Right renal cortex interstitium (tissue), 3 donors: Measurements from ENCODE around the gene EXT2. TPM values are rescaled to one million over a fixed set of nuclear protein-coding genes. Genes with fewer than 3 reads are reported as not detected.
A peak's percentile ranks its signal among the peaks of the same experiment; 100 is the strongest.

ENCODE experiments used
- DNase-seq, 3 donors: peaks; one replicate each; pipeline ENCODE4 v3.0.0-alpha.2; 2013; ENCODE audit warnings: low read depth in 3 of 3, low spot score in 2 of 3
- polyA plus RNA-seq, 3 donors: library from polyadenylated mRNA; unstranded; fragments of 120-200 nt; gene quantifications; one replicate each; pipeline ENCODE4 v1.2.1, GENCODE V29; 2013; ENCODE audit not compliant: insufficient read length in 3 of 3

Gene EXT2
- polyA plus RNA-seq, 3 donors: 71.0 to 77.1 (median 72.4) TPM

- DNase-seq: no peak
Measured at GRCh38 chr11:44260081-44260480, 164.6 kb downstream of the EXT2 start.

- no peak for DNase-seq
Measured at GRCh38 chr11:44261800-44262591, 166.5 kb downstream of the EXT2 start.

- DNase-seq: no peak
Measured at GRCh38 chr11:44263738-44264437, 168.4 kb downstream of the EXT2 start.

GRCh38 chr11:44264438-44264749 lies 168.9 kb downstream of the EXT2 start:
- no peak for DNase-seq

GRCh38 chr11:44264761-44265160 lies 169.3 kb downstream of the EXT2 start:
- no peak for DNase-seq

- DNase-seq: no peak
Measured at GRCh38 chr11:44266056-44266780, 170.7 kb downstream of the EXT2 start.

GRCh38 chr11:44267006-44267749 lies 171.7 kb downstream of the EXT2 start:
- DNase-seq: no peak

GRCh38 chr11:44267750-44268613 lies 172.5 kb downstream of the EXT2 start:
- no peak for DNase-seq

GRCh38 chr11:44268614-44269080 lies 173.2 kb downstream of the EXT2 start:
- no peak for DNase-seq

GRCh38 chr11:44269369-44270351 lies 174.2 kb downstream of the EXT2 start:
- peak in 1 of 3 donors; percentile 26 for DNase-seq

GRCh38 chr11:44270403-44271273 lies 175.2 kb downstream of the EXT2 start:
- DNase-seq: no peak

- DNase-seq: no peak
Measured at GRCh38 chr11:44271286-44271685, 175.8 kb downstream of the EXT2 start.

- no peak for DNase-seq
Measured at GRCh38 chr11:44274404-44274803, 178.9 kb downstream of the EXT2 start.

GRCh38 chr11:44275241-44275640 lies 179.8 kb downstream of the EXT2 start:
- DNase-seq: no peak

- no peak for DNase-seq
Measured at GRCh38 chr11:44275961-44276550, 180.6 kb downstream of the EXT2 start.

GRCh38 chr11:44277196-44278090 lies 182.0 kb downstream of the EXT2 start:
- DNase-seq: no peak
